Hepatocyte (in vitro differentiated cells): ENCODE results near the gene ABHD16B.

Source experiments
- EZH2 ChIP-seq: fragments of 200-600 bp; sonication (generic); IDR thresholded peaks from 2 replicates; pipeline ENCODE4 v1.6.1; 2016; ENCODE audit warnings: antibody characterized with exemption, mild to moderate bottlenecking, borderline replicate concordance
- TF ChIP-seq, protein P1 (sequence below): fragments of 200-600 bp; sonication (generic); IDR thresholded peaks from 2 replicates; pipeline ENCODE4 v1.5.1; 2016; ENCODE audit warnings: antibody characterized with exemption, mild to moderate bottlenecking; ENCODE audit not compliant: poor library complexity

- TF ChIP-seq, protein P1, sequence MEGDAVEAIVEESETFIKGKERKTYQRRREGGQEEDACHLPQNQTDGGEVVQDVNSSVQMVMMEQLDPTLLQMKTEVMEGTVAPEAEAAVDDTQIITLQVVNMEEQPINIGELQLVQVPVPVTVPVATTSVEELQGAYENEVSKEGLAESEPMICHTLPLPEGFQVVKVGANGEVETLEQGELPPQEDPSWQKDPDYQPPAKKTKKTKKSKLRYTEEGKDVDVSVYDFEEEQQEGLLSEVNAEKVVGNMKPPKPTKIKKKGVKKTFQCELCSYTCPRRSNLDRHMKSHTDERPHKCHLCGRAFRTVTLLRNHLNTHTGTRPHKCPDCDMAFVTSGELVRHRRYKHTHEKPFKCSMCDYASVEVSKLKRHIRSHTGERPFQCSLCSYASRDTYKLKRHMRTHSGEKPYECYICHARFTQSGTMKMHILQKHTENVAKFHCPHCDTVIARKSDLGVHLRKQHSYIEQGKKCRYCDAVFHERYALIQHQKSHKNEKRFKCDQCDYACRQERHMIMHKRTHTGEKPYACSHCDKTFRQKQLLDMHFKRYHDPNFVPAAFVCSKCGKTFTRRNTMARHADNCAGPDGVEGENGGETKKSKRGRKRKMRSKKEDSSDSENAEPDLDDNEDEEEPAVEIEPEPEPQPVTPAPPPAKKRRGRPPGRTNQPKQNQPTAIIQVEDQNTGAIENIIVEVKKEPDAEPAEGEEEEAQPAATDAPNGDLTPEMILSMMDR, result no peak
- TF ChIP-seq EZH2, result no peak
These were observed 45.6 kb upstream of the ABHD16B start for GRCh38 chr20:63815615-63816253.
